ENCODE results near the gene PFDN5.

The PFDN5 gene

GRCh38 chr12:53287741-53288216 is 7.6 kb upstream of the PFDN5 start:
- peak; percentile 58 for DNase-seq
- H3K27me3 ChIP-seq (replicated peaks; ENCODE audit: insufficient read depth, low read length), result no peaks in the 10 kb centered on the region
- no peaks in the 10 kb centered on the region for H3K4me1 ChIP-seq (ENCODE audit: low read length)
- no peaks in the 10 kb centered on the region for H4K20me1 ChIP-seq (ENCODE audit: insufficient read depth, low read length)
- H3F3A ChIP-seq (ENCODE audit: insufficient read depth, low read length), result 0 out of 2 replicates have a peak, but pooled peaks cover 5% of the 10 kb centered on the region
- no peak overlapping the region for H3K27ac ChIP-seq (ENCODE audit: low read length)
- H3K79me2 ChIP-seq (ENCODE audit: low read length), result no peaks in the 10 kb centered on the region
- H3K9me3 ChIP-seq (replicated peaks; ENCODE audit: insufficient read depth, low read length), result no peaks in the 10 kb centered on the region
- H3K4me3 ChIP-seq (ENCODE audit: low read length), result no peak overlapping the region
- TF ChIP-seq CTCF (IDR thresholded peaks at IDR 0.05; ENCODE audit: low read length) (peak; percentile 74), EZH2phosphoT487 (IDR thresholded peaks at IDR 0.05; ENCODE audit: low read length) (no peak), EZH2 (optimal IDR thresholded peaks at IDR 0.05; ENCODE audit: low read depth, low read length) (no peak)
- H3K36me3 ChIP-seq (replicated peaks; ENCODE audit: insufficient read depth, low read length), result peaks cover 11% of the 10 kb centered on the region
- H3K9ac ChIP-seq (ENCODE audit: low read length), result no peak overlapping the region
- H2AFZ ChIP-seq (ENCODE audit: low read length), result no peak overlapping the region
- no peak overlapping the region for H3K4me2 ChIP-seq (ENCODE audit: low read depth, low read length)
- H3K9me2 ChIP-seq (replicated peaks; ENCODE audit: insufficient read depth, low read length), result no peaks in the 10 kb centered on the region

GRCh38 chr12:53288322-53288721 is 7.0 kb upstream of the PFDN5 start:
- no peaks in the 10 kb centered on the region for H3K27me3 ChIP-seq (replicated peaks; ENCODE audit: insufficient read depth, low read length)
- no peak overlapping the region for H3K4me3 ChIP-seq (ENCODE audit: low read length)
- no peak for TF ChIP-seq EZH2 (optimal IDR thresholded peaks at IDR 0.05; ENCODE audit: low read depth, low read length)
- no peak for TF ChIP-seq EZH2phosphoT487 (IDR thresholded peaks at IDR 0.05; ENCODE audit: low read length)
- TF ChIP-seq CTCF (IDR thresholded peaks at IDR 0.05; ENCODE audit: low read length), result no peak
- no peaks in the 10 kb centered on the region for H3K4me1 ChIP-seq (ENCODE audit: low read length)
- H2AFZ ChIP-seq (ENCODE audit: low read length), result no peak overlapping the region
- DNase-seq, result no peak
- H3K27ac ChIP-seq (ENCODE audit: low read length), result no peak overlapping the region
- no peak overlapping the region for H3K4me2 ChIP-seq (ENCODE audit: low read depth, low read length)
- H3K79me2 ChIP-seq (ENCODE audit: low read length), result no peaks in the 10 kb centered on the region
- H3K9me3 ChIP-seq (replicated peaks; ENCODE audit: insufficient read depth, low read length), result no peaks in the 10 kb centered on the region
- H3K9ac ChIP-seq (ENCODE audit: low read length), result no peak overlapping the region
- peaks cover 10% of the 10 kb centered on the region; the same call in 1 of the 2 replicates for H3F3A ChIP-seq (ENCODE audit: insufficient read depth, low read length)
- no peaks in the 10 kb centered on the region for H4K20me1 ChIP-seq (ENCODE audit: insufficient read depth, low read length)
- peaks cover 5% of the 10 kb centered on the region for H3K36me3 ChIP-seq (replicated peaks; ENCODE audit: insufficient read depth, low read length)
- H3K9me2 ChIP-seq (replicated peaks; ENCODE audit: insufficient read depth, low read length), result no peaks in the 10 kb centered on the region

DNA sequence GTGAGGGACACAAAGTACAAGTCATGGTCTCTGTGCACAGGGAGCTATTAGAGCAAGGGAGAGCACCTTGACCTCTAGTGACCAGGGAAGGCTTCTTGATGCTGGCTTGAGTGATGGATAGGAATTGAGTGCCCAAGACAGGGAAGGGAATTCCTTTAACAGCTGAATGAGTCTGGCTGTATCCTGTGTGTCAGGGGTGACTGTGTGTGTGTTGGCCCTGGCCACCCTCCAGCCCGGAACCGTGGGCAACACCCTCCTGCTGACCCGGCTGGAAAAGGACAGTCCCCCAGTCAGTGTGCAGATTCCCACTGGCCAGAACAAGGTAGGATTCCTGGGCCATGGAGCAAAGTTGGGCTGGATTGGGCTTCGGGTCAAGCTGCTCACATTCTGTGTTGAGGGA is 5.5 kb upstream of the PFDN5 start:
- H4K20me1 ChIP-seq (ENCODE audit: insufficient read depth, low read length), result no peaks in the 10 kb centered on the region
- H3K4me1 ChIP-seq (ENCODE audit: low read length), result peaks cover 3% of the 10 kb centered on the region; the same call in 1 of the 2 replicates
- H3K27me3 ChIP-seq (replicated peaks; ENCODE audit: insufficient read depth, low read length), result no peaks in the 10 kb centered on the region
- no peak overlapping the region for H3K27ac ChIP-seq (ENCODE audit: low read length)
- H3F3A ChIP-seq (ENCODE audit: insufficient read depth, low read length), result peaks cover 17% of the 10 kb centered on the region
- no peak overlapping the region for H3K4me2 ChIP-seq (ENCODE audit: low read depth, low read length)
- no peaks in the 10 kb centered on the region for H3K9me3 ChIP-seq (replicated peaks; ENCODE audit: insufficient read depth, low read length)
- H3K4me3 ChIP-seq (ENCODE audit: low read length), result no peak overlapping the region
- no peaks in the 10 kb centered on the region for H3K79me2 ChIP-seq (ENCODE audit: low read length)
- no peaks in the 10 kb centered on the region; the same call in none of the 2 replicates for H3K36me3 ChIP-seq (replicated peaks; ENCODE audit: insufficient read depth, low read length)
- no peak for DNase-seq
- no peak overlapping the region for H2AFZ ChIP-seq (ENCODE audit: low read length)
- H3K9me2 ChIP-seq (replicated peaks; ENCODE audit: insufficient read depth, low read length), result no peaks in the 10 kb centered on the region
- no peak overlapping the region for H3K9ac ChIP-seq (ENCODE audit: low read length)
- TF ChIP-seq EZH2phosphoT487 (IDR thresholded peaks at IDR 0.05; ENCODE audit: low read length) (no peak), CTCF (IDR thresholded peaks at IDR 0.05; ENCODE audit: low read length) (no peak), EZH2 (optimal IDR thresholded peaks at IDR 0.05; ENCODE audit: low read depth, low read length) (no peak)
